ENCODE results near the gene BCL2L15. TPM values are rescaled to one million over a fixed set of nuclear protein-coding genes. Genes with fewer than 3 reads are reported as not detected.
A peak's percentile ranks its signal among the peaks of the same experiment; 100 is the strongest.

The BCL2L15 gene
- not detected for total RNA-seq
- long read RNA-seq, result 0 reads

DNA sequence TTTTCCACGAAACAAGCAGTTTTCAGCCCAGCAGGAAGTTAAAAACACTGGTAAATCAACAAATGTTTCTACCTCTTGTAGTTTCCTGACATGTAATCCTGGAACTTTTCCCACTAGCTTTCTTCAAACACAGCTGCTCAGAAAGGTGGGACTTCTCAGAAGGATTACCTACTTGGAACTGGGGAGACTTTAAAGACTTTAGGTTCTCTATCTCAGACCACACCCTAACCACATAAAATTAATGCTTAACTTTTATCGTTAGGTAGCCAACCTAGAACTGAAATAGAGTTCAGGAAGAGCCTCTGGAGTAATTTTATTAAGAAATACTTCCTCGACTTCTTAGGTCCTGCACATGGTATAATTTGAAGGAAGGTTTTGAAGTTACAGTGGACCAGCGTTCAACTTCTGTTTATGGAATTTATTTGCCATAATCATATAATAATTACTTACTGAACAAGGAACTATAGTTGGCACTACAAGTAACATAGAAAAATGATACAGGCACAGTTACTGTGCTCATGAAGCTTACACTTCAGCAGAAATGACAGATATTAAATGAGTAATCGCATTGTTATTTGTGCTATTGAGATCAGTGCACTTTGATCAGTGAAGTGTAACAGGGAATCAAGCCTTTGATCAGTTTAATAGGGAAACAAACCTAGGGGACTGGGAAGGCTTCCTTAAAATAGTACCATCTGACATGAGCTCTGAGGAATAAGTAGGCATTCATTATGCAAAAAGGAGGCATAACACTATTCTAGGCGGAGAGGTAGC, at the start of gene BCL2L15:
BCL2L15 (minus strand) TSS at position 180 of the 774 bp plus-strand sequence. CDS start 206 bp downstream, outside the sequence.
- no peak for ATAC-seq (ENCODE audit: poor library complexity)
- intact Hi-C loops (cut with DNase I), result no loop called here

DNA sequence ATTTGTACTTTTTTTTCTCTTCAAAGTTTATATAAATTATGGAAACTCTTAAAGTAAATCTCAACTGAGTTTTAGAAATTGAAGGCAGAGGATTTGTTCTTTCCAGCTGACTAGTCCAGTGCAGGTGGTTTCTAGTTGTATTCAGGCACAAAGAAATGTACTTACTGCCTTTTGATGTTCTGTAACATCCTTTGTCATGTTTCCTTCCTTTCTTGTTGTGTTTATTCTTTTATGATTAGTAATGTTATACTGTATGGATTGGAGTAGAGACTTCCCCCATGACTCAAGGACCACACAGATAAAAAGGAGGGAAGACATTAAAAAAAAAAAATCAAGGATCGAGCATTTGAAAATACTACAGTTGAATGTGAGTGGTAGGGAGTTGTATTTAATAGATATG, 49.8 kb upstream of the BCL2L15 start:
- ATAC-seq (ENCODE audit: poor library complexity) (no peak), DNase-seq (no peak)
- intact Hi-C loops (cut with DNase I), result no loop called here

More for the DNA sequence above, at the start of gene BCL2L15:
- no peak for DNase-seq

DNA sequence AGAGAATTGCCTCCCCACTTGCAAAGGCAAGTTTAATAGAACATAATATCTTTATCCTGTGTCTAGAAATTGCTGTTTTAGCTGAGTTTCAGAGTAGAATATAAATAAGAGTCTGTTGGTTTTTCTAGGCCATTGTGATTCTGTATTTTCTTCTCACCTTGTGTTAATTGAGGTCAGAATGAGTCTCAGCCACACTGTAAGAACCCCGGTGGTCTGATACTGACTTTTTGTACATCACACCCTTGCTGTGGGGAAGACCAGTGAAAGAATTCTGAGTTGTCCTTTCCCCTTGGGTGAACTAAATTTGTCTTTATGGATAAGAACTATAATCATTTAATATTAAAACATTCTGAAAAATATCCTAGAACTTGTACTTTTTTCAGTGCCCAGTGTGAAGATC, 48.6 kb upstream of the BCL2L15 start:
- intact Hi-C loops (cut with DNase I), result no loop called here
- DNase-seq (no peak), ATAC-seq (ENCODE audit: poor library complexity) (no peak)

DNA sequence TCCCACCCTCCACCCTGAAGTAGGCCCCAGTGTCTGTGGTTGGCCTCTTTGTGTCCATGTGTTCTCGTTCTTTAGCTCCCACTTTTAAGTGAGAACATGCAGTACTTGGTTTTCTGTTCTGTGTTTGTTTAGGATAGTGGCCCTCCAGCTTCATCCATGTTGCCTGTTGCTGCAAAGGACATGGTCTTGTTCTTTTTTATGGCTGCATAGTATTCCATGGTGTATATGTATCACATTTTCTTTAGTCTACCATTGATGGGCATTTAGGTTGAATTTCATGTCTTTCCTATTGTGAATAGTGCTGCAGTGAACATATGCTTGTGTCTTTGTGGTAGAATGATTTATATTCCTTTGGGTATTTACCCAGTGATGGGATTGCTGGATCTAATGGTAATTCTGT, 47.8 kb upstream of the BCL2L15 start:
- intact Hi-C loops (cut with DNase I), result no loop called here
- DNase-seq, result no peak
- ATAC-seq (ENCODE audit: poor library complexity), result no peak

DNA sequence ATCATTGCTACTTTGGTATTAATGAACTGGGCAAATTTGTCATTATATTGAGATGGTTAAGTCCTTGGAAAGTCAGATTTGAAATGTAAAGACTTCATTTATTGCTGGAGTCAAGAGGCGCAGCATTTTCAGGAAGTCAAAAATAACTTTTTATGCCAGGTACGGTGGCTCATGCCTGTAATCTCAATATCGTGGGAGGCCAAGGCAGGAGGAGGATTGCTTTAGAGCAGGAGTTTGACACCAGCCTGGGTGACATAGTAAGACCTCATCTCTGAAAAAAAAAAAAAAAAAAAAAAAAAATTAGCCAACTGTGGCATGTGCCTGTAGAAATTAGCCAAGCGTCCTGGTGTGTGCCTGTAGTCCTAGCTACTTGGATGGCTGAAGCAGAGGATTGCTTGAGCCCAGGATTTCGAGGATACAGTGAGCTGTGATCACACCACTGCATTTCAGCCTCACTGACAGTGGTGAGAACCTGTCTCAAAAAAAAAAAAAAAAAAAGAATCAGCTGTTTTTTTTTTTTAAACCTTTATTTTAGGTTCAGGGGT, 47.2 kb upstream of the BCL2L15 start:
- intact Hi-C loops (cut with DNase I), result no loop called here
- no peak for DNase-seq
- ATAC-seq (ENCODE audit: poor library complexity), result no peak

DNA sequence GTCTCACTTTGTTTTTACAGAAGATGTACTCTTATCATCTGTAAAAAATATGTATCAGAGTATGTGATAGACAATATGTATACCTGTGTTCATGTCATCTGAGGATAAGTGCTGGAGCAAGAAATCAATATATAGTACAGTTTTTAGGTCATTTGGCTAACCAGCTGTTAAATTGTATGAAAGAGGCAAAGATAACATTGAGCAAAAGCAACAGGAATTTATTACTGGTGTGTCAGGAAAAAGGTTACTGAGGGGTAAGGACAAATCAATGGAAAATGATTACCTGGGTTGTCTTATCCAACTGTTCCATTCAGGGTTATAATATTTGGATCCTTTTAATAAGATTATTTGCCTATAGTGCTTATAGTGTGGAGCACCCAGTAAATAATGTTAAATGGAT, 46.6 kb upstream of the BCL2L15 start:
- intact Hi-C loops (cut with DNase I), result no loop called here
- ATAC-seq (ENCODE audit: poor library complexity), result no peak
- DNase-seq, result no peak

DNA sequence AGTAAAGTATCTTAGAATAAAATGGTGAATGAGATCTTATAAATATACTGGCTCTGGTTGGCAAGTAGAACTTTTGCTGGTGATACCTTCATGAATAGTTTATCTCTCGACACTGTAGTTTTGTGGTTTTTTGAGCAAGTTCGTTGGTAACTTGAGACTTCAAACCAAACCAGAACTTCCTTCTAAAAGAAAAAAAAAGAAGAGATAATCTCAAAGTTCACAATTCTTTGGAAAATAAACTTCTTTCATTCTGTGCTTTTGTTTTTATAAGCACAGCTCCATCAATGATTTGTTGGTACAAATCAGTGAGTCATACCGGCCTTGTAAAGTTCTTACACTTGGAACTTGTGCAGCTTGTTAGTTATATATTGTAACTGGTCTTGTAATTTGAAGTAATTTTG, 44.1 kb upstream of the BCL2L15 start:
- intact Hi-C loops (cut with DNase I), result no loop called here
- ATAC-seq (ENCODE audit: poor library complexity) (no peak), DNase-seq (no peak)

DNA sequence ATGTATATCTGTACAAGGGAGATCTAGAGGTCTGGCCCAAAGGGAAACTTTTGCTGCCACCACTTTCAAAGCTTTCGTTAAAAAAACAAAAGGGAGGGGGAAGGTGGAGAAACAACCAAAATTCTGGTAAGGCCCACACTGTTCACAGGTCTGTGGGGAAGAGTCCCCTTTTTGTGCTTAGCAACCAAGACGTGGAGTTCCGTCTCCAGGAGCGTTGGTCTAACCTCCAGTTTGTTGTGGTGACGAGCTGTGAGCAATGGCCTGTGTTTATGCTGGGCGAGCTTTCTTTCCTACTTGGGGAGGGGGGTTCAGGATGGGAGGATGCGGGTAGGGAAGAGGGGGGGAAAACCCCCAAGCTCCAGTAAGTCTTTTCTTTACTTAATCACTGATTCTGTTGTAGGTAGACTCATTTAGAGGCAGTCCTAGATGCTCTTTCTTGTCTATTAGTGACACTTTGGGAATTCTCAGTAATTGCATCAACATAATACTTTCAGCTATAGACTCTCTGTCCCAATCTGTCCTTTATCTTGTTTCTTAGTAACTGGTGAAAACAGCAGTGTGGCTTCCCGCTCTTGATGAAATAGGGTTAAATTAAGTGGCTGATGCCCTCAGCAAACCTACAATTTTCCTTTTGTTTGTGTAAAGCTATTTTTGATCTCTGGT, 43.2 kb upstream of the BCL2L15 start:
- DNase-seq (no peak), ATAC-seq (ENCODE audit: poor library complexity) (no peak)
- intact Hi-C loops (cut with DNase I), result no loop called here

DNA sequence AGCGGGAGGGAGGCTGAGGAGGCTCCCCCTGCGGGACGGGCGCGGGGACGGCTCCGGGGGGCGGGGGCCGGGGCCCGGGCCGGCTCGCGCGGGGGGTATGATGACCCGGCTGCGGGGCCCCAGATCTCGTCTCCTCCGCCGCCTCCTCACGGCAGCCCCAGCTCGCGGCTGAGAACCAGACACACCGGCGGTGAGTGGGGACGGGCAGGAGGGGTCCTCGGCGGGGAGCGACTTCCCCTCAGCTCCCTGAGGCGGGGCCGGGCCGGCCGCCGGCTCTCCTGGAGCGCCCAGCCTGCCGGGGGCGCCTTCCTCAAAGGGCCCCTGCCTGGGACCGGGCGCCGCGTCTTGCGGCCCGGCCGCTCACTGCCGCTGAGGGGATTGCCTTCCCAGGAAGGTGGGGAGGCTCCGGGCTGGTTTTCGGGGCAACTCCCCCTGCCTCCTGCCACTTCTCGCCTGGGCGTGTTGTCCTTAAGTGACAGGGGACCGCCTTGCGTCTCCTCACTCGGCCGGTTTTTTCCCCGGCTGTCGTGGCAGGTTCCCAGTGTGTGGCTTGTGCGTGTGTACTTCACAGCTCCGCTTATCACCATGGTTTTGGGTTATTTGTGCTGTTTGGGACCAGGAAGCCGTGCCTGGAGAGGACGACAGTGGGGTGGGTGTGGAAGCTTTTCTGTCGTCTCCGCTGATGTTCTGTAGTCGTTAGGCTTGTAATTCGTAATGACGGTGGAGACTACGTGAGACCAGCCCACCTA, 42.5 kb upstream of the BCL2L15 start:
- DNase-seq, result peak; percentile 64
- peak; percentile 34 for ATAC-seq (ENCODE audit: poor library complexity)
- intact Hi-C loops (cut with DNase I), result no loop called here

DNA sequence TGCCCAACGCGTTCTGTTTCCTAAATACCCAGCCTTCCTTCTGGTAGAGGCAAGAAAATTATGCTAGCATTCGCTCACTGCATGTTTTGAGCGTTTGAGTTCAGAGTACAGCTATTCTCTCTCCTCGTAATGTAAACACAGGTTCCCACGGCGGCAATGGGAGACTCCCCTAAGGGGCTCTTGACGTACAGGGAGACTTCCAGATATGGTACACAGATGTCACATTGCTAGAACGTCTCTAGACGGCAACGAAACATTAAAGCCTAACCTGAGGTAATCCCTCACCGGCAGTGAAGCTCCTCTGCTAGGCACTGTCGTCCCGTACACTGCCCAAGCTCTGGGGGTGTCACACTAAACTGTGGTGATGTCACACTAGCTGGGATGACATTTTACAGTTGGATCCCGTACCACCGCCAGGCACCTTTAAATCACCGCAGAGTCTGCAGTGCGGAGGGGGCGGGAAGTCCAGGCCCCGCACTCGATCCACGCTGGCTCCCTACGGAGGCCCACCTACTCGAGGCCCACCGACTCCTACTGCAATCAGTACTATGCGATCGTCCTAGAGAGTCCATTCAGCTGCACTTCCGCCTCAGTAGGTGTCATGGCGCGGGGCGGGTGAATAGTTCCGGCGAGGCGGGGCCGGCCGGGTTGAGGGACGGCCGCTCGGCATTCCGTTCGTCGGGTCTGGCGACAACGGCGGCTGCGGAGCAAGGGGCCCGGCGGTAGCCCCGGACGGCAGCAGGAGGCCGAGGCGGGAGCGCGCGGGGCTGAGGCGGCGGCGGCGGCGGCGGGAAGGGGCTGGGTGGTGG, 41.8 kb upstream of the BCL2L15 start, which contains the start of gene HIPK1:
HIPK1 (plus strand) TSS at position 384 of the 809 bp plus-strand sequence.
- intact Hi-C loops (cut with DNase I), result no loop called here
- DNase-seq (peak; percentile 97), ATAC-seq (ENCODE audit: poor library complexity) (peak; percentile 95)

DNA sequence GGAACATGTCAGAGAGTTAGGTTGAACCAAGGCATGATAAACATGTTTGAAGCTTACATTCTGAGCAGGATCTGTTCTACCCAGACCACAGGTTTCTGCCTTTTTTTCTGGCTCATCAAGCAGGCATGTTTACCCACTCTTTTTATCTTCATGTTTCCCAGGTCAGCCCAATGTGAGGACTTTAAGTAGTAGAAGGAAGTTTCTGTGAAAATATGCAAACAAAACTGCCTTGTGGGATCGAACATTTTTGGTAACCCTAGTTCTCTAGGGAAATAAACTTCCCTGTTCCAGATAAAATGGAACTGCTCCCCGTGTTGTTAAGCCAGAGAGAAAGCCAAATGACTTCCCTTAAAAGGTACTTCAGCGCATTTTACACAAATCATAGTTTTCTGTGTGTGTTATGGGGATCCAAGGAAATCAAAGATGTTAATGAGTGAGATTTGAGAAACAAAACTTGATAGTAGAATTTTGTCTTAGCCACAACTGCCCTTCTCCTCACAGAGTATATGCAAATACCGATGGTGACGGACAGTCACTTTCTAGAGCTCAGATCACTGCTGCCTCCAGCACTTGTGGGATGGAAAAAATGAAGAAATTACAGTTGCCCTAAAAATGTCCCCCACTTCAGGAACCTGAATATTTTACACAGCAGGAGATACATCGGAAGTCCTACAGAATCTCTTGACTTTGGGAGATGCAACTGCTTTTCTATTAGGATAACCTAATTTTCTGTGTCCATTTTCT, 41.0 kb upstream of the BCL2L15 start:
- DNase-seq (no peak), ATAC-seq (ENCODE audit: poor library complexity) (peak; percentile 25)
- intact Hi-C loops (cut with DNase I), result no loop called here

DNA sequence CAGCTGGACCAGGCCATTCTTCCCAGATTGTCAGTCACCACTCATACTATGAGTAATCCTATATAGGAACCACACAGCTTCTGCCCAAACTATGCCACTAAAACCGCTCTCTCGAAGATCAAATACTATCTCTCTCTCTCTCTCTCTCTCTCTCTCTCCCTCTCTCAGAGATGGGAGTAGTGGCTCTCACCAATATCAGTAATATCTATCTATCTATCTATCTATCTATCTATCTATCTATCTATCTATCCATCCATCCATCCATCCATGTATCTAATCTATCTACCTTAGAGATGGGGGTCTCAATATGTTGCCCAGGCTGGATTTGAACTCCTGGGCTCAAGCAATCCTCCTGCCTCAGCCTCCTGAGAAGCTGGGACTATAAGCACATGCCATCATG, 37.1 kb upstream of the BCL2L15 start:
- intact Hi-C loops (cut with DNase I), result no loop called here
- DNase-seq, result no peak

DNA sequence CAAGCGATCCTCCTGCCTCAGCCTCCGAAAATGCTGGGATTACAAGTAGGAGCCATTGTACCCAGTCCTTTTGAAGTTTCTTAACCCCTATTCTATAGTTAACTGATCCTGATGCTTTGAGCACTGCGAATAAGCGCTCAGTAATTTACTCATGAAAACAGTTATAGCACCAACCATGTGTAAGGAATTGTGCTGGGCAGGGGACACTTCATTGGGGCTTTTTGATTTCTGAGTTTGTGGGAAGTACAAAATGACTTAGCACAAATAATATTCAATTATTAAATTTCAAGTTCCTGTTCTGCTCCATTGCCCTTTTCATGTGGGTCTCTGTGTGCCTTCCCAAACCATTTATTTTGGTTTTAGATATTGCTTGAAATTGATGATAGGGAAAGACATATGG, 35.6 kb upstream of the BCL2L15 start:
- ATAC-seq (ENCODE audit: poor library complexity), result no peak
- no peak for DNase-seq
- intact Hi-C loops (cut with DNase I), result no loop called here

More for the DNA sequence above, 37.1 kb upstream of the BCL2L15 start:
- ATAC-seq (ENCODE audit: poor library complexity), result no peak

DNA sequence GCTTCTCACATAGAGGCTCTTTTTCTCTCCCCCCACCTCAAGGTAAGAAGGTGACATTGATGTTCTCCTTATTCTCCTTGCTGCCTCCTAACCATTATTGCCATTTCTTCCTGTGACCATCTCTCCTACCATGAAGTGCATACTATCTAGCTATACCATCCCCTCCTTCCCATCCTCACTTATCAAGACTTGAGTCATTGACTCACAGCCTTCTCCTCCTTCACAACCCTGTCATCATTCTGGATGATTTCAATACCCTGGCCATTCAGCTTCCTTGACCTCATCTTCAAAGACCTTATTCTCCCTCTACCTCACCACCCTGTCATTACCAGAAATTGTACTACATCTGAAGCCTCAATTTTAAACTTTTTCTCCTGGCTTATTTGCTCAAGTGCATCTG, 30.9 kb upstream of the BCL2L15 start:
- intact Hi-C loops (cut with DNase I), result no loop called here
- ATAC-seq (ENCODE audit: poor library complexity), result no peak
- DNase-seq, result no peak

DNA sequence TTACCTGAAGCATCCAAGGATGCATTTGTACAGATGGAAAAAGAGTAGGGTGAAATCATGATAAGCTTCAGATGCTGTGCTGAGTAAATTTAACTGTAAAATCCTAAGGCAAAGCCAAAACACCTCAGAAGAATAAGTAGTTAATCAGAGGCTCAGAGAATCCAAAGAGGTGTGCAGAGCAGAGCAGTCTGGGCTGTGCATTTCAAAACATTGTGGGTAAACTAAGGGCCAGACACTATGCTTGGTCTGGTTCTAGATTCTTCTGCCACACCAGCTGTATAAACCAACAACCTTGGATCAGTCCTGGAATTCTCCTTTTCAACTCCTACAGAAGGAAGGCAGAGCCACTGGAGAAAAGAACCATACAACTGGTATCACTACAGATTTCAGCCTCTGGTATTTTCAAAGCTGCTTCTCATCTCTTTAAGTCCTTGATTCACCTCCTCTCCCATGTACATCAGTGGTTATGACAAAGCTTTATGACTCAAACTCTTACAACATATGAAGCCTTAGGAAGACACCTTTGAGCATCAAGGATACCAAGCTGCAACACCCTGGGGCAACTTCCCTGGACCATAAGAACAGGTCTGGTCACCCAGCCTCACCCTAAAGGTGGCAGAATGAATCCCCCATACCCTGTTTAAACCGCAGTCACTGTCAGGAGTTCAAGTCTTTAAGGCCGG, 30.2 kb upstream of the BCL2L15 start:
- ATAC-seq (ENCODE audit: poor library complexity) (no peak), DNase-seq (no peak)
- intact Hi-C loops (cut with DNase I), result no loop called here

DNA sequence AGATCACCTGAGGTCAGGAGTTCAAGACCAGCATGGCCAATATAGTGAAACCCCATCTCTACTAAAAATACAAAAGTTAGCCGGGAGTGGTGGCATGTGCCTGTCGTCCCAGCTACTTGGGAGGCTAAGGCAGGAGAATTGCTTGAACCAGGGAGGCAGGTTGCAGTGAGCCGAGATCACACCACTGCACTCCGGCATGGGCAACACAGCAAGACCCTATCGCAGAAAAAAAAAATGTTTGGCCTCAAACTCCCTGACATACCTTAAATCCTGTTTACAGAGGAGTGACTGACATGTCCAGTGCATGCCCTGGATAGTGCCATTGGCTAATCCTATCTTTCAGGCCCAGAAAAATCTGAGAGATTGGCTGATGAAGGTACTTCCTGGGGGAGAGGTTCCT, 29.6 kb upstream of the BCL2L15 start:
- intact Hi-C loops (cut with DNase I), result no loop called here
- ATAC-seq (ENCODE audit: poor library complexity), result no peak
- no peak for DNase-seq

DNA sequence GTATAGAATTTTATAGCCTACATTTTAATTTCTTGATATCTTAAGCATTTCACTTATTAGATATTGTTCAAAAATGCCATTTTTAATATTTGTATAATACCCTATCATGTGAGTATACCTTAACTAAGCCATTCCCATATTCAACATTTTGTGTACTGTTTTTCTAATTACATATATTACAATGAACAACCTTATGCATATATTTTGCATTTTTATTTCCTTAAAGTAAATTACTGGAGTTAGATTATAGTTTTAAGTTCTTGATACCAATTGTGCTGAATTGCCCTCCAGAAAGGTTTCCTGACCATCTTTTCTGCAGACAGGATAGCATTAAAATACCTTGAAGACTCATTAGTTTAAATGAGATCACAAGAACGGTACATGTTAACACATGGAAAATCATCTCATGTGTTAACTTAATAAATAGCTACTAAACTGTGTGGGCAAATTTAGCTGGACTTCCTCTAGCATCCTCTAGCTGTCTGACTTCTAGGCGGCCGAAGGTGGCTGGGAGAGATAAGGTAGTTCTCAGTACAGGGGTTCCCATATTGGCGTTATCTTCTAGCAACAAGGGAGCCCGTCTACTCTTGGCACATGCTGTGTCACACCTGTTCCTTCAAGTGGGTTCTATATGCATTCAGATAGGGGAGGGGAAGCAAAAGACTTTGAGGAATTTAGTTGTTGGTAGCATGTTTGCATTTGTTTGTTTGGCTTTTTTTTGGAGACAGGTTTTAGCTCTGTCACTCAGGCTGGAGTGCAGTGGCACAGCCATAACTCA, 26.7 kb upstream of the BCL2L15 start:
- intact Hi-C loops (cut with DNase I), result no loop called here
- no peak for DNase-seq
- no peak for ATAC-seq (ENCODE audit: poor library complexity)
